AG09309 (cell line): ENCODE results near the gene CLIC6.
A peak's percentile ranks its signal among the peaks of the same experiment; 100 is the strongest.
"Not testable (repeated sequence)": the region's sequence is repeated elsewhere in the genome, so short reads cannot be mapped to it uniquely, and the experiment has no call there.

Experiments
- DNase-seq: peaks from one replicate; pipeline ENCODE4 v3.0.0-alpha.2; 2010; ENCODE audit warnings: low read depth
- H3K4me3 ChIP-seq: 2 replicates; pipeline ENCODE4 v1.5.1; 2011; ENCODE audit warnings: mild to moderate bottlenecking, low read depth, low read length, moderate library complexity; ENCODE audit not compliant: control insufficient read depth
- CTCF ChIP-seq: IDR thresholded peaks from 2 replicates; pipeline ENCODE4 v1.5.1; 2011; ENCODE audit warnings: mild to moderate bottlenecking, low read depth, low read length, inconsistent platforms; ENCODE audit not compliant: insufficient read depth, control insufficient read depth; ENCODE audit errors: missing control alignments

Gene CLIC6

GRCh38 chr21:34715985-34716596 is 47.3 kb downstream of the CLIC6 start:
- no peak overlapping the region for H3K4me3 ChIP-seq
- TF ChIP-seq CTCF: no peak
- no peak for DNase-seq

DNA sequence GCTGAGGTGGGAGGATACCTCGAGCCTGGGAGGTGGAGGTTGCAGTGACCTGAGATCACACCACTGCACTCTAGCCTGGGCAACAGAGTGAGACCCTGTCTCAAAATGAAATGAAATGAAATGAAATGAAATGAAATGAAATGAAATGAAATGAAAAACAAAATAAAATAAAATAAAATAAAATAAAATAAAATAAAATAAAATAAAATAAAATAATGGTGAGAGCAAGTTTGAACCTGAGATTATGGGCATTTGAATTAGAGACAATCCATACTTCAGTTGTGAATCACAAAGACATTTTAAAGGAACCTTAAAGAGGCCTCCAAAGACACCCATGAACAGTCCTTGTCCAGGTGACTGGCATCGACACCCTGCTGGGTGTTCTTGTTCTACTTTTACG is 49.7 kb downstream of the CLIC6 start:
- H3K4me3 ChIP-seq, DNase-seq: not testable (repeated sequence)

DNA sequence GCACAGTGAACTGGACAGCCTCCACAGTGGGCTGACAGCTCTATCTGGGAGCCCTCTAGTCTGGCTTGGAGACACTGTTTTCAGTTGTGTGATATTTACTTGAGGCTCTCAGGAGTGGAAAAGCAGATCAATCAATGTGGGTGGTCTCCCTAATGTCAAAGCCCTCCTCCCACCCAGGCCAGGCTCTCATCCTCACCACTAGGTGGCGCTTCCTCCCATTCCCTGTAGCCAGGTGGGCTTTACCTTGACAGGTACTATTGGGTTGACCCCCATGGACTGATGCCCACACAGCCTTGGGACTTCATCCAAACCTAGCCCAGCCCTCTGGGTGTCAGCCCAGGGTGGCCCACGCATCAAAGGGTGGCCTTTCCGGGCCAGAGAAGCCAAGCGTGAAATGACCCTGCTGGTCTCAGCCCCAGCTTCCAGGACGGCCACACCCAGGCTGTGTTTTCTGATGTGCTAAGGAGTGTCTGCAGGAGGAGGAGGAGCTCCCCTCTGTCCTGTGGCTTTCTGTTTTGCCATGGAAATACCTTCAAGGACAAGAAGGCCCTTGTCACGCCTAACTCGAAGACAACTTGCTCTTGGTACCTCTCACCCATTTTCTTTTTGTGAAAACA is 54.0 kb downstream of the CLIC6 start:
- peak; percentile 43 for TF ChIP-seq CTCF
- DNase-seq: no peak
- H3K4me3 ChIP-seq: no peak overlapping the region

DNA sequence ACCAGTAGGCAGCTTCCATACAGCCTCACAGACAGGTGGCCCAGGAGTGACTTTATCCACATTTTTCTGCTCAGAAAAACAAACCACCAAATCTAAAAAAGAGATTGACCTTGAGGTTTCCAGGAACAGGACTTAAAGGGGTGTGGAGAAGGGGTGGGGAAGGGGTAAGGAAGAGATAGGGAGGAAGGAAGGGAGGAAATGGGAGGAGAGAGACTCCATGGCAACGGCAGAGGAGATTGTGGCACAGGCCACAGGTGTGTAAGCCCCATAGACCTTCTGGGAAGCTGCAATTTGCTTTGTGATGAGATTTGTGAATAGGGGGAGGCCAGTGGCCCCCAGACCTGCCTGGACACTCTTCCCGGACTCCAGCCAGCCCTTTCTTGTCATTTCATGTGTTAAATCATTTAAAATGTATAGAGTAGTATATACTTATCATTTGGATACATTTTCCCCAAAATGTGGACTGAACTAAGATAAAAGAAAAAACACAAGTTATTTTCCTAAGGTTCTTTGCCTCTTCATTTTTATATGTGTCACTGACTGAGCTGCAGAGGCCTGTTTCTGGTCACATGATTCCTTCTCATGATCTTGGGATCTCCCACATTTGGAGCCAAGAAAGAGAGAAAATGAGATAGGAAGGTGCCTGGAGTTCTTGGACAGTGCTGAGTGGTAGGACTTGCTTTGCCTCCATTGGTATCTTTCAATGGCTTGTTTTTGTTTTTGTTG is 55.5 kb downstream of the CLIC6 start:
- no peak for DNase-seq
- no peak overlapping the region for H3K4me3 ChIP-seq
- no peak for TF ChIP-seq CTCF

GRCh38 chr21:34724857-34725195 is 56.0 kb downstream of the CLIC6 start:
- DNase-seq: no peak
- TF ChIP-seq CTCF: no peak
- H3K4me3 ChIP-seq: no peak overlapping the region

DNA sequence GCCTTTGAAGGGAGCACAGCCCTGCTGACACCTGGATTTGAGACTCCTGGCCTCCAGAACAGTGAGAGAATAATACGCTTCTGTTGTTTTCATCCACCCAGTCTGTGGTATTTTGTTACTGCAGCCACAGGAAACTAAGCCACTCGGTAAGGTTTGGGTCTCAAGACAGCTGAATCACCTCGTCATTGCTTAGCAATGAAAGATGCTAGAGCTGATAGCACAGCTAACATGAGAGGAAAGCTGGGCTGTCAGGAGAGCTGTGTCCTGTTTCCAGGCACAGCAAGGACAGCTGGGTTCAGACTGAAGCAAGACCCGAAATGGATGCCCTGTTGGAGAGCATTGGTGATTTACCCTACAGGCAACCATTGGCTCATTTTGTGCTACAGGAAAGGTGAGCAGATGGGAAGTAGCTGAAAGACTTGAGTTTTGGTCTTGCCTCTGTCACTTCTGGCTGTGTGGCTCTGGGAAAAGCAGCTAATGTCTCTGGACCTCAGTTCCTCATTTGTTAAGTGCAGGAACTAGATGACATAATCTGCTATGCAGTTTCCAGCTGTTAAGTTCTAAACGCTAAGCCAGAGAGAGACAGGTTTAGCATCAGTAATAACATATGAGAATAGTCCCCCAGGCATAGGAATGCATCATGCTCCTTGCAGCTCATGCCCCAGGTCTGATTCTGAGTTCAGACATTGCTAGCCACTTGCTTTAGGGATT is 58.0 kb downstream of the CLIC6 start:
- DNase-seq: no peak
- no peak for TF ChIP-seq CTCF

DNA sequence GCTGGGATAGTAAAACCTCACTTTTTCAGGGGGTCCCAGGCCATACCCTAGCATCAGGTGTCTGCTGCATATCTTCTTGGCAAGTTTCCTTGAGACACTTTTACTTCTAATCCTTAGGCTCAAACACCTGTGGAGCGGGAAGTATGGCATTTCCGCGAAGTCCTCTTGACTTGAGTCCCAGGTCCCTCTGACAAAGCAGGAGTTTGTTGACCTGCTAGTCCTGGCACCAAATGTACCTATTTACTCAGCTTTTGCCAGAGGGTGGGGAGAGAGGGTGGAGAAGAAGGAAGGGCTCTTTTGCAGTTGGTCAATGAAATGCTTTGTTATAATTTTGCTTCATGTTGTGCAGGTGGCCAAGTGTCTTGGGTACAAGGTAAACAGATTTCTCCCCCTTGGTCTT is 59.7 kb downstream of the CLIC6 start:
- DNase-seq: no peak

More for the DNA sequence above, 58.0 kb downstream of the CLIC6 start:
- H3K4me3 ChIP-seq: no peak overlapping the region

More for the DNA sequence above, 59.7 kb downstream of the CLIC6 start:
- no peak for TF ChIP-seq CTCF
- H3K4me3 ChIP-seq: no peak overlapping the region
